Endothelial cell of umbilical vein (primary cell): ENCODE data around the gene PDCD1. TPM values are rescaled to one million over a fixed set of nuclear protein-coding genes. Genes with fewer than 3 reads are reported as not detected.

Experiments used
- BruUV-seq: library from RNA; stranded (reverse); fragments of 400-500 nt; replicated peaks from 2 replicates; lab custom pipeline; 2021; lab: Mats Ljungman, UMichigan
- CTCF ChIA-PET: fragments of 300-600, 350-600 bp; sonication (Branson Sonifier 250); formaldehyde crosslinking; loops from one replicate; lab custom pipeline; 2021; ENCODE audit warnings: antibody characterized with exemption, inconsistent platforms; lab: Charles Lee
- POLR2A ChIA-PET: fragments of 300-600, 350-600 bp; sonication (Branson Sonifier 250); formaldehyde crosslinking; loops from one replicate; lab custom pipeline; 2021; ENCODE audit warnings: antibody characterized with exemption, inconsistent platforms; lab: Charles Lee
- DNase-seq: peaks from one replicate; pipeline ENCODE4 v3.0.0-alpha.2; 2011; ENCODE audit warnings: low read depth, low spot score
- FAIRE-seq: peaks from 2 replicates; lab custom pipeline; 2011; peaks lifted over from hg19 to GRCh38; lab: Jason Lieb, UNC
- H2AFZ ChIP-seq: 2 replicates; pipeline ENCODE4 v1.6.0; 2012; ENCODE audit warnings: low read depth, low read length, control low read depth, inconsistent platforms
- H3K27ac ChIP-seq: 2 replicates; pipeline ENCODE4 v1.5.1; 2011; ENCODE audit warnings: low read depth, mild to moderate bottlenecking, control low read depth, low read length, moderate library complexity; ENCODE audit not compliant: insufficient read depth
- H3K27me3 ChIP-seq, 2 experiments: 2 replicates each; pipeline versions ENCODE4 v1.6.0 to v1.6.1; 2011; ENCODE audit warnings: low read length in 2 of 2, mixed read lengths in 1 of 2; ENCODE audit not compliant: control insufficient read depth in 2 of 2, insufficient read depth in 2 of 2
- H3K36me3 ChIP-seq, 2 experiments: 2 replicates in 1 of 2; 3 replicates in 1 of 2; pipeline ENCODE4 v1.5.1; 2011; ENCODE audit warnings: low read length in 2 of 2, mild to moderate bottlenecking in 1 of 2, moderate library complexity in 1 of 2; ENCODE audit not compliant: control insufficient read depth in 2 of 2, insufficient read depth in 2 of 2; ENCODE audit errors: extremely low read depth in 1 of 2
- H3K4me1 ChIP-seq: 3 replicates; pipeline ENCODE4 v1.5.1; 2011; ENCODE audit warnings: mild to moderate bottlenecking, low read length; ENCODE audit not compliant: control insufficient read depth, insufficient read depth; ENCODE audit errors: extremely low read depth
- H3K4me2 ChIP-seq: 2 replicates; pipeline ENCODE4 v1.6.1; 2011; ENCODE audit warnings: low read length, control low read depth, mixed read lengths; ENCODE audit not compliant: insufficient read depth
- H3K4me3 ChIP-seq, 3 experiments: fragments of 200-600 bp in 1 of 3; sonication (generic), shearing (Covaris generic) in 1 of 3; replicated peaks in 1 of 3; 2 replicates each; pipeline ENCODE4 v1.5.1; 2011 to 2016; ENCODE audit warnings: control low read depth in 3 of 3, low read length in 3 of 3, mild to moderate bottlenecking in 2 of 3, inconsistent platforms in 1 of 3, low read depth in 1 of 3, moderate library complexity in 1 of 3; ENCODE audit not compliant: insufficient read depth in 1 of 3
- H3K79me2 ChIP-seq: 2 replicates; pipeline ENCODE4 v1.6.0; 2012; ENCODE audit warnings: low read length, inconsistent platforms; ENCODE audit not compliant: control insufficient read depth, insufficient read depth
- H3K9ac ChIP-seq: replicated peaks from 2 replicates; pipeline ENCODE3; 2011; ENCODE audit warnings: low read length, control low read depth; ENCODE audit not compliant: insufficient read depth; ENCODE audit errors: extremely low read depth
- H3K9me1 ChIP-seq: replicated peaks from 3 replicates; pipeline ENCODE4 v1.6.0; 2011; ENCODE audit warnings: mild to moderate bottlenecking, low read length; ENCODE audit not compliant: control insufficient read depth, insufficient read depth; ENCODE audit errors: extremely low read depth
- H3K9me3 ChIP-seq: replicated peaks from 2 replicates; pipeline ENCODE4 v1.5.1; 2012; ENCODE audit warnings: low read length, inconsistent platforms; ENCODE audit not compliant: control insufficient read depth, insufficient read depth
- H4K20me1 ChIP-seq: replicated peaks from 2 replicates; pipeline ENCODE3; 2011; ENCODE audit warnings: mild to moderate bottlenecking, low read length; ENCODE audit not compliant: control insufficient read depth, insufficient read depth; ENCODE audit errors: extremely low read depth
- CTCF ChIP-seq, 2 donors: IDR thresholded peaks; 1 replicate in 1 of 2; 2 replicates in 1 of 2; pipeline ENCODE4 v1.5.1; 2011; ENCODE audit warnings: low read length in 2 of 2, mild to moderate bottlenecking in 2 of 2, moderate library complexity in 2 of 2, control low read depth in 1 of 2, inconsistent platforms in 1 of 2, low read depth in 1 of 2; ENCODE audit not compliant: insufficient read depth in 1 of 2; ENCODE audit errors: extremely low read depth in 1 of 2
- EZH2 ChIP-seq: IDR thresholded peaks from 2 replicates; pipeline ENCODE4 v1.6.1; 2012; ENCODE audit warnings: borderline replicate concordance, low read depth, mild to moderate bottlenecking, moderate library complexity, low read length, inconsistent platforms; ENCODE audit not compliant: severe bottlenecking
- FOS ChIP-seq: IDR thresholded peaks from 2 replicates; pipeline ENCODE4 v1.6.1; 2011; ENCODE audit warnings: mild to moderate bottlenecking, low read length, moderate library complexity, borderline replicate concordance; ENCODE audit not compliant: insufficient read depth
- GATA2 ChIP-seq: IDR thresholded peaks from 2 replicates; pipeline ENCODE4 v1.7.0; 2011; ENCODE audit warnings: low read depth, mild to moderate bottlenecking, moderate library complexity, mixed read lengths, low read length; ENCODE audit not compliant: insufficient read length, insufficient read depth
- JUN ChIP-seq: IDR thresholded peaks from 2 replicates; pipeline ENCODE4 v1.6.1; 2011; ENCODE audit warnings: borderline replicate concordance, low read depth; ENCODE audit not compliant: insufficient read length, insufficient read depth
- MAX ChIP-seq: IDR thresholded peaks from 2 replicates; pipeline ENCODE4 v1.6.1; 2011; ENCODE audit not compliant: insufficient read depth, insufficient read length
- MYC ChIP-seq: IDR thresholded peaks from one replicate; pipeline ENCODE4 v1.6.1; 2011; ENCODE audit warnings: mild to moderate bottlenecking, low read depth, low read length
- POLR2A ChIP-seq: IDR thresholded peaks from 2 replicates; pipeline ENCODE4 v1.6.1; 2012; ENCODE audit warnings: low read depth, mild to moderate bottlenecking, control low read depth, low read length
- dilution Hi-C: fragments of 300-500 bp; cut with MboI; formaldehyde crosslinking; loops from one replicate; pipeline ENCODE4 v1.15.0; 2019; ENCODE audit warnings: low sequenced_read_pairs; ENCODE audit not compliant: extremely low pct_ligation_motif_present
- intact Hi-C: fragments of 100-400 bp; cut with micrococcal nuclease; formaldehyde crosslinking; loops from one replicate; pipeline ENCODE4 v1.10.0; 2022
- polyA plus RNA-seq, 4 experiments: library from polyadenylated mRNA; depleted of rRNA in 3 of 4; stranded (reverse) in 3 of 4; unstranded in 1 of 4; fragments of >200 nt; gene quantifications; 2 replicates each; pipeline versions ENCODE4 v1.2.1 to v1.2.3, GENCODE V29; 2011 to 2012; ENCODE audit warnings: missing spikeins in 1 of 4
- total RNA-seq: library from RNA; stranded (reverse); gene quantifications from 2 replicates; pipeline ENCODE4 v1.2.3, GENCODE V29; 2021

The PDCD1 gene
- total and polyA plus RNA-seq, 2 donors (not counting 3 experiments of a cell fraction or from before 2014, with no cell fraction given): not detected

- Histone ChIP-seq H3K9me1 (no peaks in the 10 kb centered on the region), H3K36me3 (no peaks in the 10 kb centered on the region), H3K27me3 (peaks cover 15 to 18% of the 10 kb centered on the region in 2 experiments), H3K9ac (no peak overlapping the region), H3K4me2 (peak overlapping the region; percentile 53), H3K79me2 (no peaks in the 10 kb centered on the region), H2AFZ (peak overlapping the region; percentile 42), H4K20me1 (no peaks in the 10 kb centered on the region), H3K27ac (no peak overlapping the region), H3K4me3 (peak overlapping the region in 1 of 3 experiments; percentile 24), H3K4me1 (peaks cover 5% of the 10 kb centered on the region), H3K9me3 (no peaks in the 10 kb centered on the region)
- DNase-seq: peak; percentile 29
- POLR2A ChIA-PET: no interaction called here
- dilution Hi-C loops (no loop called here), intact Hi-C loops (no loop called here)
- FAIRE-seq: peak; percentile 26
- CTCF ChIA-PET: interaction anchor here (1.0 to 1.5 kb wide), 4 partner anchors 28 to 65 kb away, joined by 3 to 4 read pairs (median 4); no protein-coding TSS in a partner anchor
- TF ChIP-seq POLR2A (no peak), EZH2 (peak; percentile 66)
- no TSS peak for BruUV-seq
Measured at GRCh38 chr2:241803387-241804325, 55.0 kb downstream of the PDCD1 start.

GRCh38 chr2:241802421-241803318, 56.0 kb downstream of the PDCD1 start:
- H3K9me1 ChIP-seq: no peaks in the 10 kb centered on the region
- TF ChIP-seq GATA2 (no peak), FOS (no peak), EZH2 (no peak), CTCF (IDR thresholded peaks at IDR 0.05; ENCODE audit: extremely low read depth in 1 of 2, insufficient read depth in 1 of 2, low read depth in 1 of 2, low read length in 2 of 2) (no peak), MYC (no peak), JUN (no peak), POLR2A (no peak), MAX (no peak)
- H3K36me3 ChIP-seq: no peaks in the 10 kb centered on the region
- no peak overlapping the region for H3K27ac ChIP-seq
- POLR2A ChIA-PET: no interaction called here
- dilution Hi-C loops (no loop called here), intact Hi-C loops (no loop called here)
- no peak overlapping the region for H3K4me3 ChIP-seq
- no peak overlapping the region for H3K4me2 ChIP-seq
- H3K27me3 ChIP-seq: peaks cover 15 to 18% of the 10 kb centered on the region in 2 experiments
- no TSS peak for BruUV-seq
- no peak overlapping the region for H2AFZ ChIP-seq
- CTCF ChIA-PET: no interaction called here
- no peak overlapping the region for H3K9ac ChIP-seq
- DNase-seq (no peak), FAIRE-seq (no peak)
- no peaks in the 10 kb centered on the region for H3K79me2 ChIP-seq
- H3K9me3 ChIP-seq: no peaks in the 10 kb centered on the region
- H4K20me1 ChIP-seq: no peaks in the 10 kb centered on the region
- H3K4me1 ChIP-seq: peaks cover 5% of the 10 kb centered on the region
